Measurements from ENCODE around the gene POMT1.

POMT1 gene

DNA sequence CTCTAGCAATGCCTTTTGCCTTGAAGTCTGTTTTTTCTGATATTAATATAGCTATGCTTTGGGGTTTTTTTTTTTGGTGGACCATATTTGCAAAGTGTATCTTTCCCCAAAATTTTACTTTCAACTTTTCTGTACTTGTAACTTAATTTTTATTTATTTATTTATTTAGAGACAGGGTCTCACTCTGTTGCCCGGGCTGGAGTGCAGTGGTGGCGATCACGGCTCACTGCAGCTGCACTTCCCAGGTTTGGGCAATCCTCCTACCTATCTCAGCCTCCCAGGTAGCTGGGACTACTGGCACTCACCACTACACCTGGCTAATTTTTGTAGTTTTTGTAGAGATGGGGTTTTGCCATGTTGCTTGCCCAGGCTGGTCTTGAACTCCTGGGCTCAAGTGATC, 63.4 kb downstream of the POMT1 start:
- ATAC-seq: no peak
- TF ChIP-seq TOX (CRISPR knock-in tag; IDR thresholded peaks at IDR 0.05; ENCODE audit: borderline replicate concordance): no peak
- TF ChIP-seq, protein P1, sequence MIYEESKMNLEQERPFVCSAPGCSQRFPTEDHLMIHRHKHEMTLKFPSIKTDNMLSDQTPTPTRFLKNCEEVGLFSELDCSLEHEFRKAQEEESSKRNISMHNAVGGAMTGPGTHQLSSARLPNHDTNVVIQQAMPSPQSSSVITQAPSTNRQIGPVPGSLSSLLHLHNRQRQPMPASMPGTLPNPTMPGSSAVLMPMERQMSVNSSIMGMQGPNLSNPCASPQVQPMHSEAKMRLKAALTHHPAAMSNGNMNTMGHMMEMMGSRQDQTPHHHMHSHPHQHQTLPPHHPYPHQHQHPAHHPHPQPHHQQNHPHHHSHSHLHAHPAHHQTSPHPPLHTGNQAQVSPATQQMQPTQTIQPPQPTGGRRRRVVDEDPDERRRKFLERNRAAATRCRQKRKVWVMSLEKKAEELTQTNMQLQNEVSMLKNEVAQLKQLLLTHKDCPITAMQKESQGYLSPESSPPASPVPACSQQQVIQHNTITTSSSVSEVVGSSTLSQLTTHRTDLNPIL (CRISPR knock-in tag; IDR thresholded peaks at IDR 0.05; ENCODE audit: low read depth): no peak
- TF ChIP-seq ESRRG (CRISPR knock-in tag; IDR thresholded peaks at IDR 0.05): no peak
- TF ChIP-seq ZFP30 (CRISPR knock-in tag; IDR thresholded peaks at IDR 0.05): no peak

DNA sequence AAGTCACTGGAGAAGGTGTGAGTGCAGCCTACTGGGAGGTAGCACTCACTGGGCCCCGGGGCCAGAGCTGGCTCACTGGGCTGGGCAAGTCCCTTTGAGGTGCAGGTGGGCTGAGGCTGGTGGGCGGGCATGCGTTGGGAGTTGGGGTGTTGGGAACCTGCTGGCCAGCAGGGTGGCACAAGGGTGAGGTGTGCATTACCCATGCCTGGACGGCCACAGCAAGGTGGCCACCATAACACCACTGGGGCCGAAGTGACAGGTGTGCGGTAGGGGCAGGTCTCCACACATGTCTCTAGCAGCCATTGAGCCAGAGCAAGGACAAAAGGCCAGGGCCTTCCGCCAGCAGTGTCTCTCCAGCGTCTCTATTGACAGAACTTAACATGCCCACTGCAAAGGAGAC, 65.2 kb downstream of the POMT1 start:
- TF ChIP-seq SNAI2 (CRISPR knock-in tag; IDR thresholded peaks at IDR 0.05) (no peak), ZNF565 (CRISPR knock-in tag; conservative IDR thresholded peaks at IDR 0.05; ENCODE audit: low read depth) (no peak)
- TF ChIP-seq, protein P2, sequence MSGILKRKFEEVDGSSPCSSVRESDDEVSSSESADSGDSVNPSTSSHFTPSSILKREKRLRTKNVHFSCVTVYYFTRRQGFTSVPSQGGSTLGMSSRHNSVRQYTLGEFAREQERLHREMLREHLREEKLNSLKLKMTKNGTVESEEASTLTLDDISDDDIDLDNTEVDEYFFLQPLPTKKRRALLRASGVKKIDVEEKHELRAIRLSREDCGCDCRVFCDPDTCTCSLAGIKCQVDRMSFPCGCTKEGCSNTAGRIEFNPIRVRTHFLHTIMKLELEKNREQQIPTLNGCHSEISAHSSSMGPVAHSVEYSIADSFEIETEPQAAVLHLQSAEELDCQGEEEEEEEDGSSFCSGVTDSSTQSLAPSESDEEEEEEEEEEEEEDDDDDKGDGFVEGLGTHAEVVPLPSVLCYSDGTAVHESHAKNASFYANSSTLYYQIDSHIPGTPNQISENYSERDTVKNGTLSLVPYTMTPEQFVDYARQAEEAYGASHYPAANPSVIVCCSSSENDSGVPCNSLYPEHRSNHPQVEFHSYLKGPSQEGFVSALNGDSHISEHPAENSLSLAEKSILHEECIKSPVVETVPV (CRISPR knock-in tag; IDR thresholded peaks at IDR 0.05): no peak
- no peak for ATAC-seq
